Stimulated activated CD4-positive, alpha-beta T cell treated with anti-CD3 and anti-CD28 coated beads, Interleukin-4, amount 100 ng/mL, for 4 hours (primary cell): ENCODE results near the gene TMSB15C.

Source experiments
- DNase-seq, 2 experiments: peaks; one replicate each; pipeline ENCODE4 v3.0.0-alpha.2; 2020

The TMSB15C gene

DNA sequence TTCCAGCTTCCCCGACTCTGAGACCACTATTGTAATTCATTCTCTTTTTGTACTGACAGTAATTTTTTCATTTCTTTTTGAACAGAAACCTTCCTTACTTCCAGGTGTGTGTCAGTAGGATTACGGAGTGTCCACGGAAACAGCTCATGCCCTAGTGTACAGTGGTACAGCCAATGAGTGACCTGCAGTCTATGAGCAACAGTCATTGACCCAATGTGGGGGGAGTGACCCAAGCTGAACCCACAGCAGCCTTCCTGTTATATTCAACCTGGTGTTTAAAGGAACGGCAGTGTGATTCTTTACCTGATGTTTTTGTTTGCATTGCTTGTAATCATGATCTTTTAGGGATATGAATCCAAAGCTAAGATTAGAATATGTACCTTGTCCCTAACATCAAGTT lies 35.0 kb downstream of the TMSB15C start:
- DNase-seq = no peak

DNA sequence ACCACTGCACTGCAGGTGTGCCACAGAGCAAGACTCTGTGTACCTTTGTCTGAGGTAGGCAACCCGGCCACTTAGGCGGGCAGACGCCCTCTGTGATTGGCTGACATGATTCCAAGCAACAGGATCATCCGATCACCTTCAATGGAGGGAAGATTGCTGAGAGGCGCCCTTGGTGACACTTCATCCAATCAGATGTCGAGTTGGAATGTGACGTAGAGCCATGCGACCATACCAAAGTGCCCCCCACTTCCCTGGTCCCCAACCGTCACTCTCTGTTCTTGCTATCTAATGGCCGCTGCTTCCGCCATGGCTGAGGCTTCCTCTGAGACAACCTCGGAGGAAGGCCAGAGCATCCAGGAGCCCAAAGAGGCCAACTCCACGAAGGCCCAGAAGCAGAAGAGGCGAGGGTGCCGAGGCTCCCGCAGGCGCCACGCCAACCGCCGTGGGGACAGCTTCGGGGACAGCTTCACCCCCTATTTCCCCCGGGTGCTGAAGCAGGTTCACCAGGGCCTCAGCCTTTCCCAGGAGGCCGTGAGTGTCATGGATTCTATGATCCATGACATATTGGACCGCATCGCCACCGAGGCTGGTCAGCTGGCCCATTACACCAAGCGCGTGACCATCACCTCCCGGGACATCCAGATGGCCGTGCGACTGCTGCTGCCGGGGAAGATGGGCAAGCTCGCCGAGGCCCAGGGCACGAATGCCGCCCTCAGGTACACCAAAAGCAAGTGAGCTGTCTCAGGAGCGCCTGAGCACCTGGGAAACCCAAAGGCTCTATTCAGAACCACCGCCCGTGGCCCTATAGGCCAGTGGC lies 36.1 kb downstream of the TMSB15C start, which contains the start of gene H2BW2:
Gene H2BW2, plus strand, starts transcription at position 268 of the 817 bp plus-strand sequence. Its CDS starts 39 bp downstream, at position 307.
- no peak for DNase-seq
